Measurements from ENCODE around the gene JAG1.

GRCh38 chr20:10699489-10699888 is 25.7 kb upstream of the JAG1 start:
- TF ChIP-seq EP300 (IDR thresholded peaks at IDR 0.05; ENCODE audit: borderline replicate concordance) (no peak), CEBPB (IDR thresholded peaks at IDR 0.05) (no peak), EGR1 (IDR thresholded peaks at IDR 0.05) (no peak), MAX (IDR thresholded peaks at IDR 0.05) (no peak), TAF1 (IDR thresholded peaks at IDR 0.05; ENCODE audit: low read depth) (no peak), CREB1 (IDR thresholded peaks at IDR 0.05; ENCODE audit: low read depth) (no peak)

Measured in Ishikawa (cell line).